IMR-90 (cell line): ENCODE results near the gene CELA2A. TPM values are rescaled to one million over a fixed set of nuclear protein-coding genes. Genes with fewer than 3 reads are reported as not detected.
"Not testable (repeated sequence)": the region's sequence is repeated elsewhere in the genome, so short reads cannot be mapped to it uniquely, and the experiment has no call there.

Experiments used
- ATAC-seq: fragments of 200-7000 bp; cut with Tn5 transposase; 2 replicates; pipeline ENCODE4 v1.9.1; 2020; ENCODE audit warnings: low read depth, mild to moderate bottlenecking, moderate library complexity
- BruUV-seq: library from RNA; stranded (reverse); fragments of 400-500 nt; replicated peaks from 2 replicates; lab custom pipeline; 2021; lab: Mats Ljungman, UMichigan
- CTCF ChIA-PET: fragments of 300-600 bp; formaldehyde crosslinking; extraction: SDS; loops from one replicate; lab custom pipeline; 2021; ENCODE audit warnings: antibody characterized with exemption; lab: Yijun Ruan, JAX
- POLR2A ChIA-PET: fragments of 300-600 bp; sonication (Branson Sonifier 250); formaldehyde crosslinking; loops from one replicate; lab custom pipeline; 2022; ENCODE audit warnings: antibody characterized with exemption; ENCODE audit not compliant: unreplicated experiment; lab: Charles Lee
- DNase-seq: peaks from one replicate; pipeline ENCODE4 v3.0.0; 2013
- H2AFZ ChIP-seq: replicated peaks from 2 replicates; pipeline ENCODE3; 2013; ENCODE audit warnings: low read length, mild to moderate bottlenecking; ENCODE audit not compliant: poor library complexity
- H2AK5ac ChIP-seq: 2 replicates; pipeline ENCODE4 v1.6.1; 2013; ENCODE audit warnings: low read depth, low read length, inconsistent platforms
- H2AK9ac ChIP-seq: replicated peaks from 2 replicates; pipeline ENCODE3; 2013; ENCODE audit warnings: mild to moderate bottlenecking, low read depth, low read length, moderate library complexity; ENCODE audit not compliant: poor library complexity
- H2BK120ac ChIP-seq: 2 replicates; pipeline ENCODE4 v1.6.1; 2013; ENCODE audit warnings: low read depth, low read length, inconsistent platforms
- H2BK15ac ChIP-seq: 3 replicates; pipeline ENCODE4 v1.6.1; 2013; ENCODE audit warnings: low read depth, low read length, inconsistent platforms
- H2BK20ac ChIP-seq: 2 replicates; pipeline ENCODE4 v1.6.1; 2013; ENCODE audit warnings: low read depth, mild to moderate bottlenecking, inconsistent platforms, low read length, moderate library complexity
- H2BK5ac ChIP-seq: 2 replicates; pipeline ENCODE4 v1.6.1; 2013; ENCODE audit warnings: mild to moderate bottlenecking, low read depth, low read length, inconsistent platforms; ENCODE audit not compliant: poor library complexity, severe bottlenecking
- H3K14ac ChIP-seq: replicated peaks from 2 replicates; pipeline ENCODE4 v1.6.1; 2013; ENCODE audit warnings: low read depth, low read length, inconsistent platforms
- H3K18ac ChIP-seq: 2 replicates; pipeline ENCODE4 v1.6.1; 2013; ENCODE audit warnings: low read depth, low read length, control low read depth
- H3K23ac ChIP-seq: 2 replicates; pipeline ENCODE4 v1.6.1; 2013; ENCODE audit warnings: low read depth, low read length, inconsistent platforms
- H3K27ac ChIP-seq: 2 replicates; pipeline ENCODE4 v1.5.1; 2013; ENCODE audit warnings: mild to moderate bottlenecking, control low read depth, low read length; ENCODE audit not compliant: insufficient read depth
- H3K27me3 ChIP-seq: 2 replicates; pipeline ENCODE4 v1.6.1; 2013; ENCODE audit warnings: low read length; ENCODE audit not compliant: control insufficient read depth, insufficient read depth
- H3K36me3 ChIP-seq: 2 replicates; pipeline ENCODE4 v1.6.1; 2013; ENCODE audit warnings: low read length, mixed read lengths; ENCODE audit not compliant: control insufficient read depth, insufficient read depth
- H3K4ac ChIP-seq: 2 replicates; pipeline ENCODE4 v1.6.1; 2013; ENCODE audit warnings: low read depth, low read length, inconsistent platforms
- H3K4me1 ChIP-seq: 2 replicates; pipeline ENCODE4 v1.6.1; 2013; ENCODE audit warnings: low read length, mixed read lengths; ENCODE audit not compliant: control insufficient read depth, insufficient read depth
- H3K4me2 ChIP-seq: 2 replicates; pipeline ENCODE4 v1.6.1; 2013; ENCODE audit warnings: low read depth, mild to moderate bottlenecking, control low read depth, low read length, moderate library complexity
- H3K4me3 ChIP-seq: 2 replicates; pipeline ENCODE4 v1.5.1; 2013; ENCODE audit warnings: low read depth, mild to moderate bottlenecking, control low read depth, low read length, moderate library complexity; ENCODE audit not compliant: insufficient read depth
- H3K56ac ChIP-seq: 2 replicates; pipeline ENCODE4 v1.6.1; 2013; ENCODE audit warnings: low read length, inconsistent platforms; ENCODE audit not compliant: insufficient read depth; ENCODE audit errors: extremely low read depth
- H3K79me1 ChIP-seq, 2 experiments: 2 replicates each; pipeline ENCODE4 v1.6.1; 2013; ENCODE audit warnings: low read length in 2 of 2, inconsistent platforms in 1 of 2, low read depth in 1 of 2
- H3K9ac ChIP-seq: 2 replicates; pipeline ENCODE4 v1.6.1; 2013; ENCODE audit warnings: low read depth, low read length, control low read depth
- H3K9me1 ChIP-seq: 2 replicates; pipeline ENCODE4 v1.6.1; 2013; ENCODE audit warnings: low read length, inconsistent platforms; ENCODE audit not compliant: insufficient read depth
- H3K9me3 ChIP-seq: 2 replicates; pipeline ENCODE4 v1.6.1; 2013; ENCODE audit warnings: low read length; ENCODE audit not compliant: control insufficient read depth, insufficient read depth
- H4K20me1 ChIP-seq: 2 replicates; pipeline ENCODE4 v1.6.1; 2013; ENCODE audit warnings: low read length, inconsistent platforms; ENCODE audit not compliant: insufficient read depth
- H4K5ac ChIP-seq: 2 replicates; pipeline ENCODE4 v1.6.1; 2013; ENCODE audit warnings: mild to moderate bottlenecking, low read depth, low read length, control low read depth
- H4K8ac ChIP-seq, 2 experiments: 2 replicates each; pipeline ENCODE4 v1.6.1; 2013; ENCODE audit warnings: low read depth in 2 of 2, low read length in 2 of 2, control low read depth in 1 of 2, inconsistent platforms in 1 of 2
- H4K91ac ChIP-seq: 2 replicates; pipeline ENCODE4 v1.6.1; 2013; ENCODE audit warnings: low read depth, low read length, inconsistent platforms; ENCODE audit not compliant: insufficient read depth
- MAFK ChIP-seq: IDR thresholded peaks from 2 replicates; pipeline ENCODE4 v1.6.1; 2012; ENCODE audit warnings: low read depth, low read length, improper control_type of control experiment
- MAZ ChIP-seq: IDR thresholded peaks from 2 replicates; pipeline ENCODE4 v1.6.1; 2012; ENCODE audit warnings: low read depth, mild to moderate bottlenecking, low read length, improper control_type of control experiment, moderate library complexity, borderline replicate concordance
- MXI1 ChIP-seq: IDR thresholded peaks from 2 replicates; pipeline ENCODE4 v1.6.1; 2012; ENCODE audit warnings: low read depth, mild to moderate bottlenecking, low read length, moderate library complexity, borderline replicate concordance
- POLR2A ChIP-seq: IDR thresholded peaks from 2 replicates; pipeline ENCODE4 v1.6.1; 2012; ENCODE audit warnings: mild to moderate bottlenecking, low read depth, low read length
- WGBS, 2 experiments: methylation state at CpG; one replicate each; pipeline versions ENCODE4 v1.1.5 to v1.1.7; 2013; ENCODE audit warnings: missing lambda C conversion rate in 2 of 2; ENCODE audit not compliant: insufficient read length in 1 of 2; ENCODE audit errors: extremely low coverage in 2 of 2; 5-methylcytosine and 5-hydroxymethylcytosine counted together
- dilution Hi-C: fragments of 300-500 bp; cut with HindIII; formaldehyde crosslinking; loops from one replicate; pipeline ENCODE4 v1.14.3; 2018; ENCODE audit warnings: low sequenced_read_pairs; ENCODE audit not compliant: unreplicated experiment
- in situ Hi-C: fragments of 300-500 bp; cut with MboI; formaldehyde crosslinking; loops from 3 replicates; pipeline ENCODE4 v1.14.3; 2019; ENCODE audit warnings: low sequenced_read_pairs, inconsistent platforms, mixed read lengths
- intact Hi-C: fragments of 100-400 bp; cut with micrococcal nuclease; formaldehyde crosslinking; loops from 2 replicates; pipeline ENCODE4 v1.10.0; 2022
- polyA plus RNA-seq, 3 experiments: library from polyadenylated mRNA; depleted of rRNA; stranded (reverse); fragments of >200 nt; gene quantifications; 2 replicates each; pipeline ENCODE4 v1.2.3, GENCODE V29; 2012; ENCODE audit warnings: low replicate concordance in 1 of 3
- total RNA-seq: library from RNA; depleted of rRNA; stranded (reverse); fragments of >200 nt; gene quantifications from 2 replicates; pipeline ENCODE4 v1.2.3, GENCODE V29; 2012
- TF ChIP-seq, protein P1 (sequence below): fragments of 150-350 bp; IDR thresholded peaks from 2 replicates; pipeline ENCODE4 v1.6.1; 2016; ENCODE audit warnings: low read depth, mild to moderate bottlenecking, low read length, moderate library complexity, borderline replicate concordance
- TF ChIP-seq, protein P2 (sequence below): conservative IDR thresholded peaks from 2 replicates; pipeline ENCODE4 v1.5.1; 2012; ENCODE audit warnings: mild to moderate bottlenecking, low read depth, low read length, improper control_type of control experiment

Gene CELA2A
- total and polyA plus RNA-seq, 2 of the 4 experiments (the other 2 are of a cell fraction): not detected

DNA sequence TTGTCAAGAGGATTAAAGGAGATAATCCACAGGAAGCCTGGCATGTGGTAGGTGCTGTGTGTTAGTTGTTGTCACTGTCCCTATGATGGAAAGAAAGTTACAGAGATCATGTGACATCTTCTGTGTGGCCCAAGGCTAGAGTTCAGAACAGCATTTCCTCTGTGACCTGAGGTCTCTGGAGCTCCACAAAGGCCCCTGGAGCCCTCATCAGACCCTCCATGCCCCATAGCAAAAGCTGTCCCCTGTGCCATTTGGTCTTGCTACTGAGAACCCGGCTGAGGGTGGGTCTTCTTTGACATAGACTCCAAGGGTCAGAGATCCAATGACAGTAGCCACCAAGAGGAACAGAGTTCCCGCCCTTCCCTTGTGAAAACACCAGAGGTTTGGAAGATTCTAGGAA lies 27.4 kb downstream of the CELA2A start:
- POLR2A ChIA-PET: no interaction called here
- no peak for ATAC-seq
- Histone ChIP-seq H2BK20ac (no peak overlapping the region), H3K18ac (no peak overlapping the region), H3K4me2 (no peak overlapping the region), H3K9me1 (no peaks in the 10 kb centered on the region), H3K36me3 (no peaks in the 10 kb centered on the region), H4K91ac (no peak overlapping the region), H3K9ac (no peak overlapping the region), H4K8ac (no peak overlapping the region), H3K27ac (no peak overlapping the region), H2BK15ac (no peak overlapping the region), H3K4me3 (no peak overlapping the region), H4K20me1 (no peaks in the 10 kb centered on the region), H3K4ac (no peak overlapping the region), H3K56ac (no peak overlapping the region), H3K9me3 (no peaks in the 10 kb centered on the region), H2BK120ac (no peak overlapping the region), H3K79me1 (no peaks in the 10 kb centered on the region), H2AK9ac (no peak overlapping the region), H2AFZ (no peak overlapping the region), H3K14ac (no peak overlapping the region), H4K5ac (no peak overlapping the region), H3K4me1 (no peaks in the 10 kb centered on the region), H3K27me3 (no peaks in the 10 kb centered on the region), H2BK5ac (no peak overlapping the region), H3K23ac (no peak overlapping the region), H2AK5ac (no peak overlapping the region)
- dilution Hi-C loops: no loop called here
- intact Hi-C loops: no loop called here
- DNase-seq: no peak
- TF ChIP-seq, protein P1, sequence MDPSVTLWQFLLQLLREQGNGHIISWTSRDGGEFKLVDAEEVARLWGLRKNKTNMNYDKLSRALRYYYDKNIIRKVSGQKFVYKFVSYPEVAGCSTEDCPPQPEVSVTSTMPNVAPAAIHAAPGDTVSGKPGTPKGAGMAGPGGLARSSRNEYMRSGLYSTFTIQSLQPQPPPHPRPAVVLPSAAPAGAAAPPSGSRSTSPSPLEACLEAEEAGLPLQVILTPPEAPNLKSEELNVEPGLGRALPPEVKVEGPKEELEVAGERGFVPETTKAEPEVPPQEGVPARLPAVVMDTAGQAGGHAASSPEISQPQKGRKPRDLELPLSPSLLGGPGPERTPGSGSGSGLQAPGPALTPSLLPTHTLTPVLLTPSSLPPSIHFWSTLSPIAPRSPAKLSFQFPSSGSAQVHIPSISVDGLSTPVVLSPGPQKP: no peak
- TF ChIP-seq, protein P2, sequence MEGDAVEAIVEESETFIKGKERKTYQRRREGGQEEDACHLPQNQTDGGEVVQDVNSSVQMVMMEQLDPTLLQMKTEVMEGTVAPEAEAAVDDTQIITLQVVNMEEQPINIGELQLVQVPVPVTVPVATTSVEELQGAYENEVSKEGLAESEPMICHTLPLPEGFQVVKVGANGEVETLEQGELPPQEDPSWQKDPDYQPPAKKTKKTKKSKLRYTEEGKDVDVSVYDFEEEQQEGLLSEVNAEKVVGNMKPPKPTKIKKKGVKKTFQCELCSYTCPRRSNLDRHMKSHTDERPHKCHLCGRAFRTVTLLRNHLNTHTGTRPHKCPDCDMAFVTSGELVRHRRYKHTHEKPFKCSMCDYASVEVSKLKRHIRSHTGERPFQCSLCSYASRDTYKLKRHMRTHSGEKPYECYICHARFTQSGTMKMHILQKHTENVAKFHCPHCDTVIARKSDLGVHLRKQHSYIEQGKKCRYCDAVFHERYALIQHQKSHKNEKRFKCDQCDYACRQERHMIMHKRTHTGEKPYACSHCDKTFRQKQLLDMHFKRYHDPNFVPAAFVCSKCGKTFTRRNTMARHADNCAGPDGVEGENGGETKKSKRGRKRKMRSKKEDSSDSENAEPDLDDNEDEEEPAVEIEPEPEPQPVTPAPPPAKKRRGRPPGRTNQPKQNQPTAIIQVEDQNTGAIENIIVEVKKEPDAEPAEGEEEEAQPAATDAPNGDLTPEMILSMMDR: no peak
- no peak for TF ChIP-seq MXI1
- no peak for TF ChIP-seq MAZ
- TF ChIP-seq POLR2A: no peak
- TF ChIP-seq MAFK: no peak
- no TSS peak for BruUV-seq
- in situ Hi-C loops: no loop called here
- CTCF ChIA-PET: no interaction called here
- no CpG with 5 or more reads among the region's 2 CpGs for WGBS, 2 experiments

DNA sequence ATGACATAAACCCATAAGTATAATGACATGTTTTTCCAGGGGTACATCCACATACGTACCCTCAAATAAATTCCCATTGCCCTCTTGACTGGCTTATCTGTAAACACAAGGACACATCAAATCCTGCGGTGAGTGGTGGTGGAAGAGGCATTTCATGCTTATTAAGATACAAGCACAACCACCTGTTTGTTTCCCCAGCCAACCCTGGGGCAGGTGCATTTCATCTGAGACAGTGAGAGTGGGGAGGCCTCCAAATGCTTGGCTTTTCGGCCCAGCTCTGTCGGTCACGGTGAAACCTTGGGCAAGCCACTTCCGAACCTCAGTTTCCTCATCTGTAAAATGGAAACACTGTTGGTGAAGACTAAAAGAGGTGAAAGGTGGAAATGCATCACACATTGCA lies 27.9 kb downstream of the CELA2A start:
- H3K9ac ChIP-seq, H3K4me2 ChIP-seq, H3K36me3 ChIP-seq, CTCF ChIA-PET, H4K20me1 ChIP-seq, H2AK5ac ChIP-seq, H3K14ac ChIP-seq, H2AK9ac ChIP-seq, H3K9me1 ChIP-seq, H2AFZ ChIP-seq, intact Hi-C loops, H4K8ac ChIP-seq, dilution Hi-C loops, H3K9me3 ChIP-seq, H4K5ac ChIP-seq, in situ Hi-C loops, H3K79me1 ChIP-seq, H2BK5ac ChIP-seq, H3K23ac ChIP-seq, H2BK15ac ChIP-seq, H2BK120ac ChIP-seq, ATAC-seq, H3K27ac ChIP-seq, H4K91ac ChIP-seq, H3K4me1 ChIP-seq, DNase-seq, H3K27me3 ChIP-seq, H3K56ac ChIP-seq, POLR2A ChIA-PET, H2BK20ac ChIP-seq, BruUV-seq, H3K18ac ChIP-seq, H3K4ac ChIP-seq, H3K4me3 ChIP-seq: not testable (repeated sequence)
- no CpG with 5 or more reads among the region's 6 CpGs for WGBS, 2 experiments
